ENCODE data around the gene ARHGEF9. TPM values are rescaled to one million over a fixed set of nuclear protein-coding genes. Genes with fewer than 3 reads are reported as not detected.

ARHGEF9 gene
- total RNA-seq, 2 donors from 2014 or later: 5.4 to 64.6 TPM

DNA sequence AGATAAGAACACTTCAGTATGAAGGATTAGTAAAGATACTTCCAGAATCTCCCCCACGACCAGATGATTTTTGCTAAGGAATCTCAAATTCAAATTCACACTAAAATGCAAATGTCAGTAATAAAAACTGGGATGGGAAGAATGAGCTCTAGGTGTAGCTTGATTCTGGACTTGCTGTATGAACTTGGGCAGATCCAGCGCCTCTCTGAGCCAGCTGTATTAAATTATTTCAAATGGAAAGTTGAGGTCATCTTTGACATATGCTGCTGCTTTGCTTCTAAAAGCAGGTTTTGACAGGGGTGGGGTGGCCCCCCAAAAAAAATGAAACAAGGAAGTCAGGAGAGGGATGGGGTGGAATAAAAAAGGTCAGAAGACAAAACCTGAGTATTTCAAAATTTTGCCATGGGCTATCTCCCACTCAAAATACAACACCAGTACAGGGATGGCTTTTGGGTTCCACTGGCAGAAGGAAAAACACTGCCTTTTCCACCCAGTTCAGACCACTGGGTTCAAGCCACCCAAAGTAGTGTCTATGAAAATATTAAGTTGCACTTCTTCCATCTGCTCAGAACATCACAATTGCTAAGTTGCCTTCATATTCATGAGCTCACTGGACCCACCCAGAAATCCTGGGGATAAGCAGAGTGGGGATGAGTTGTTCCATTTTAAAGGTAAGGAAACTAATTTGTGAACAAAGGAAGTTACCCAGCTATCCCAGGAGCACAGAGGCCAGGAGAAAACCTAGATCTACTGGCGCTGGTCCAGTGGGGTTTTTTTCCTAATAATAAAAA is 47.7 kb downstream of the ARHGEF9 start:
- Histone ChIP-seq H3K4me3 (no peak overlapping the region), H3K9me3 (no peaks in the 10 kb centered on the region), H3K27me3 (no peaks in the 10 kb centered on the region), H3K36me3 (replicated peaks in 1 of 2; ENCODE audit: insufficient read depth in 1 of 2, low read depth in 2 of 2) (no peaks in the 10 kb centered on the region), H3K4me1 (no peaks in the 10 kb centered on the region), H3K27ac (no peak overlapping the region)
- intact Hi-C loops (cut with DNase I): no loop called here
- no peak for DNase-seq
- ATAC-seq: no peak
- 86 to 87% methylated on average over 3 of the region's 3 CpGs for WGBS, 2 donors
- TF ChIP-seq POLR2A (IDR thresholded peaks at IDR 0.05) (no peak), CTCF (IDR thresholded peaks at IDR 0.05) (no peak)

GRCh38 chrX:63735882-63736281 is 49.1 kb downstream of the ARHGEF9 start:
- Histone ChIP-seq H3K9me3 (no peaks in the 10 kb centered on the region), H3K4me1 (no peaks in the 10 kb centered on the region), H3K27ac (no peak overlapping the region), H3K4me3 (no peak overlapping the region), H3K36me3 (replicated peaks in 1 of 2; ENCODE audit: insufficient read depth in 1 of 2, low read depth in 2 of 2) (no peaks in the 10 kb centered on the region), H3K27me3 (no peaks in the 10 kb centered on the region)
- WGBS, 2 donors: 45% methylated on average over 1 of the region's 1 CpG; no CpG with 5 or more reads in 1 of the 2 donors
- intact Hi-C loops (cut with DNase I): no loop called here
- ATAC-seq (no peak), DNase-seq (no peak)
- TF ChIP-seq POLR2A (IDR thresholded peaks at IDR 0.05) (no peak), CTCF (IDR thresholded peaks at IDR 0.05) (no peak)

DNA sequence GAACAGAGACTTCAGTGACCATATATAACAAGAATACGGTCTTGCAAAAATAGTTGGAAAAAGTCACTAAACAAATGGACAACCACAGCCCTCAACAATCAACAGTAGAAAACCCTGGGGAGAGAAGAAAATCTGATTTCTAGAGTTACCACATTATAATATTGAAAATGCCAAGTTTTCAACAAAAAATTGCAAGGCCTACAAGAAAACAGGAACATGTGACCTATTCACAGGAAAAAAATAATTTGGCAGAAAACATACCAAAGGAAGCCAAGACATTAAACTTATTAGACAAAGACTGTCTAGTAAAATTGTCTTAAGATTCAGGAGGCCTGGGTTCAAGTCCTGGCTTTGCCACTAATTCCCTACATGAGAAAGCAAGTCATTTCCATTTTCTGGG is 64.7 kb downstream of the ARHGEF9 start:
- Histone ChIP-seq H3K27ac (no peak overlapping the region), H3K36me3 (replicated peaks in 1 of 2; ENCODE audit: insufficient read depth in 1 of 2, low read depth in 2 of 2) (no peaks in the 10 kb centered on the region), H3K4me3 (no peak overlapping the region), H3K9me3 (no peaks in the 10 kb centered on the region), H3K27me3 (no peaks in the 10 kb centered on the region), H3K4me1 (no peaks in the 10 kb centered on the region)
- no peak for ATAC-seq
- TF ChIP-seq CTCF (IDR thresholded peaks at IDR 0.05) (no peak), POLR2A (IDR thresholded peaks at IDR 0.05) (no peak)
- intact Hi-C loops (cut with DNase I): no loop called here
- no peak for DNase-seq
- 78 to 90% methylated on average over 1 of the region's 1 CpG for WGBS, 2 donors

DNA sequence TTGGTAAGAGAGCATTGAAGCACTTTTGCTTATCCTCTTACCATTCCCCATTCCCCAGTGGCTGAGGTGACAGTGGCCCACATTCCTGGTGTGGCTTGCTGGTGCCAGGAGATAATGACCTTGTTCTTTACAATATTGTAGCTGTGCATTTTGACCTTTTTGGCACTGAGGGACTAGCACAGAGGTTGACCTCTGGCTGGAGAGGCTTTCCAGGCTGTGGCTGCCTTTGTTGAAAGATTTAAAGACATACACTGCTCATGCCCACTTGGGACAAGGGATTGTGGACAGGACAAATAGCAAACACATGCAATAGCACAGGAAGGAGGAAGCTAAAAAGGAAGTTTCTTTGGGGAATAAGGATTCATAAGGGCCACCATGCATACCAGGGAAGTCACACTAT is 65.4 kb downstream of the ARHGEF9 start:
- Histone ChIP-seq H3K4me1 (no peaks in the 10 kb centered on the region), H3K4me3 (no peak overlapping the region), H3K27me3 (no peaks in the 10 kb centered on the region), H3K27ac (no peak overlapping the region), H3K9me3 (no peaks in the 10 kb centered on the region), H3K36me3 (replicated peaks in 1 of 2; ENCODE audit: insufficient read depth in 1 of 2, low read depth in 2 of 2) (no peaks in the 10 kb centered on the region)
- TF ChIP-seq POLR2A (IDR thresholded peaks at IDR 0.05): no peak
- TF ChIP-seq CTCF (IDR thresholded peaks at IDR 0.05): no peak
- no peak for DNase-seq
- intact Hi-C loops (cut with DNase I): no loop called here
- ATAC-seq: no peak
